Common myeloid progenitor, CD34-positive (primary cell): ENCODE measurements around the gene UMOD.

Experiments used
- CTCF ChIA-PET: fragments of 350-600 bp; sonication (Branson Sonifier 250); formaldehyde crosslinking; loops from one replicate; lab custom pipeline; 2021; ENCODE audit warnings: antibody characterized with exemption; lab: Charles Lee
- POLR2A ChIA-PET: fragments of 350-600 bp; sonication (Branson Sonifier 250); formaldehyde crosslinking; loops from one replicate; lab custom pipeline; 2021; ENCODE audit warnings: antibody characterized with exemption; lab: Charles Lee
- DNase-seq, 3 donors: peaks; one replicate each; pipeline versions ENCODE4 v3.0.0 to v3.0.0-alpha.2; 2013
- H3K27ac ChIP-seq, 2 experiments: 1 replicate in 1 of 2; 2 replicates in 1 of 2; pipeline ENCODE4 v1.7.0; 2013; ENCODE audit warnings: inconsistent platforms in 2 of 2, low read length in 2 of 2, mild to moderate bottlenecking in 2 of 2, low read depth in 1 of 2, moderate library complexity in 1 of 2; ENCODE audit not compliant: severe bottlenecking in 2 of 2, insufficient read depth in 1 of 2, poor library complexity in 1 of 2
- H3K27me3 ChIP-seq, 5 experiments: replicated peaks in 2 of 5; 1 replicate in 3 of 5; 2 replicates in 2 of 5; pipeline versions ENCODE4 v1.6.1 to v1.7.0; 2013; ENCODE audit warnings: low read length in 4 of 5, mild to moderate bottlenecking in 2 of 5, moderate library complexity in 2 of 5, inconsistent platforms in 1 of 5; ENCODE audit not compliant: insufficient read depth in 5 of 5, control insufficient read depth in 4 of 5
- H3K36me3 ChIP-seq, 4 experiments: 1 replicate in 2 of 4; 2 replicates in 2 of 4; pipeline versions ENCODE4 v1.6.1 to v1.7.0; 2013; ENCODE audit warnings: low read length in 3 of 4, control low read depth in 1 of 4, mild to moderate bottlenecking in 1 of 4; ENCODE audit not compliant: control insufficient read depth in 4 of 4, insufficient read depth in 4 of 4
- H3K4me1 ChIP-seq, 4 experiments: 1 replicate in 3 of 4; 2 replicates in 1 of 4; pipeline versions ENCODE4 v1.6.1 to v1.7.1; 2013; ENCODE audit warnings: low read length in 3 of 4, mild to moderate bottlenecking in 3 of 4, control low read depth in 1 of 4, inconsistent platforms in 1 of 4, moderate library complexity in 1 of 4; ENCODE audit not compliant: control insufficient read depth in 4 of 4, insufficient read depth in 4 of 4; ENCODE audit errors: control extremely low read depth in 1 of 4
- H3K4me3 ChIP-seq, 7 experiments: 1 replicate in 4 of 7; 2 replicates in 3 of 7; pipeline versions ENCODE4 v1.5.1 to v1.7.0; 2013; ENCODE audit warnings: mild to moderate bottlenecking in 7 of 7, low read length in 6 of 7, moderate library complexity in 6 of 7, inconsistent platforms in 2 of 7, low read depth in 2 of 7, control low read depth in 1 of 7; ENCODE audit not compliant: insufficient read depth in 4 of 7, control insufficient read depth in 1 of 7; ENCODE audit errors: extremely low read depth in 1 of 7
- H3K9me3 ChIP-seq, 5 experiments: 1 replicate in 4 of 5; 2 replicates in 1 of 5; pipeline versions ENCODE4 v1.6.1 to v1.7.1; 2013; ENCODE audit warnings: low read length in 4 of 5, mild to moderate bottlenecking in 2 of 5, inconsistent platforms in 1 of 5, low read depth in 1 of 5, moderate library complexity in 1 of 5; ENCODE audit not compliant: control insufficient read depth in 4 of 5, insufficient read depth in 2 of 5; ENCODE audit errors: control extremely low read depth in 1 of 5
- WGBS: methylation state at CpG from one replicate; pipeline ENCODE4 v1.1.5; 2013; ENCODE audit not compliant: insufficient coverage; 5-methylcytosine and 5-hydroxymethylcytosine counted together

Gene UMOD

GRCh38 chr16:20291208-20292206 lies 61.0 kb downstream of the UMOD start:
- no peaks in the 10 kb centered on the region for H3K9me3 ChIP-seq
- no peak overlapping the region for H3K4me3 ChIP-seq
- DNase-seq = no peak
- H3K36me3 ChIP-seq = no peaks in the 10 kb centered on the region
- H3K27ac ChIP-seq = no peak overlapping the region
- ChIA-PET CTCF (interaction anchor here (1.7 kb wide), 1 partner anchor 10 kb away, joined by 6 read pairs; no protein-coding TSS in a partner anchor), POLR2A (no interaction called here)
- H3K27me3 ChIP-seq = peaks cover 0 to 25% (median 3%) of the 10 kb centered on the region in 5 experiments
- WGBS = 37% methylated on average over 15 of the region's 16 CpGs
- no peaks in the 10 kb centered on the region for H3K4me1 ChIP-seq

DNA sequence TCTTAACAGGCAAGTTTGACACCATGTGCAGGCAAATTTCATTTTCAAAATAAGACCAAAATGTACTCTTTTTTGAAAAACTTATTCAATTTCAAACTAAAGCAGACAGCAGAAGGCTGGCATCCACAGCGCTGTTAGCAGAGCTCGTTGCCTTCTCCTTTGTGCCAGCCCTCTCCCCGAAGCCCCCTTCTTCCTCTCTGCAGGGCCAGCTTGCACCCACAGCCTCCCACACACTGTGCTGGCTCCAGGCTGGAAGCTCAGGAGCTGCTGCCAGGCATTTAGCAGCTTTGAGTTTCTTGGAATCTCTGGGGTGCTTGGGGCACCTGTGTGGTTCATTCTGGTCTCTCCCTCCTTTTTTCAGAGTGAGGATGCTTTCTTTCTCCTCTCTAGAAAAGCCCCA lies 62.9 kb downstream of the UMOD start:
- WGBS = 79% methylated on average over 3 of the region's 3 CpGs
- CTCF ChIA-PET = interaction anchor here (1.6 kb wide), 1 partner anchor 11 kb away, joined by 4 read pairs; no protein-coding TSS in a partner anchor
- no peaks in the 10 kb centered on the region for H3K9me3 ChIP-seq
- H3K4me1 ChIP-seq = no peaks in the 10 kb centered on the region
- H3K4me3 ChIP-seq = no peak overlapping the region
- no peak for DNase-seq
- POLR2A ChIA-PET = no interaction called here
- peaks cover 0 to 25% (median 6%) of the 10 kb centered on the region in 5 experiments for H3K27me3 ChIP-seq
- no peaks in the 10 kb centered on the region for H3K36me3 ChIP-seq
- no peak overlapping the region for H3K27ac ChIP-seq

- no peak overlapping the region for H3K27ac ChIP-seq
- 58% methylated on average over 5 of the region's 6 CpGs for WGBS
- no peak for DNase-seq
- H3K4me3 ChIP-seq = no peak overlapping the region
- no peaks in the 10 kb centered on the region for H3K9me3 ChIP-seq
- POLR2A ChIA-PET = no interaction called here
- H3K4me1 ChIP-seq = no peaks in the 10 kb centered on the region
- CTCF ChIA-PET = no interaction called here
- H3K36me3 ChIP-seq = no peaks in the 10 kb centered on the region
- H3K27me3 ChIP-seq = peaks cover 0 to 10% (median 3%) of the 10 kb centered on the region in 5 experiments
Measured at GRCh38 chr16:20285993-20286499, 66.5 kb downstream of the UMOD start.
